GM21390 (cell line): Measurements from ENCODE around the gene PLA1A.
"Not testable (repeated sequence)": the region's sequence is repeated elsewhere in the genome, so short reads cannot be mapped to it uniquely, and the experiment has no call there.

ENCODE experiments used
- ATAC-seq: cut with Tn5 transposase; IDR thresholded peaks from one replicate; pipeline ENCODE4 v1.9.1; 2021; ENCODE audit not compliant: unreplicated experiment

The PLA1A gene

DNA sequence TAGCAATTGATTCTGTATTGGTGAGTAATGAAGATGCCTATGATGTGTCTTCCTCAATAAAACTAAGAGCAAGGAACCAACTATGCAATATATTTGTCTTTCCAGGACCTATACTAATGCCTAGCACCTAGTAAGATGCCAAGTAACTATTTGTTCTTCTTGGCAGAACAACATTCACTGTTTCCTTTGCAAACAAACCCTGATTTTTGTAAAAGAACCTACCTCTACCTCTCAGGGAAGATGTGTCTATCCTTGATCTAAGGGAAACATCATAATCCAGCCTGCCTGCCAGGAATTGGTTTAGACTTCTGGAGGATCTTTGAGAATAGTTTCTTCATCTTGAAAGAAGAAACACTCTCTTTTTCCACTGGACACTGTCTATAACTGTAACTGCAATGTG lies 22.2 kb upstream of the PLA1A start:
- no peak for ATAC-seq

DNA sequence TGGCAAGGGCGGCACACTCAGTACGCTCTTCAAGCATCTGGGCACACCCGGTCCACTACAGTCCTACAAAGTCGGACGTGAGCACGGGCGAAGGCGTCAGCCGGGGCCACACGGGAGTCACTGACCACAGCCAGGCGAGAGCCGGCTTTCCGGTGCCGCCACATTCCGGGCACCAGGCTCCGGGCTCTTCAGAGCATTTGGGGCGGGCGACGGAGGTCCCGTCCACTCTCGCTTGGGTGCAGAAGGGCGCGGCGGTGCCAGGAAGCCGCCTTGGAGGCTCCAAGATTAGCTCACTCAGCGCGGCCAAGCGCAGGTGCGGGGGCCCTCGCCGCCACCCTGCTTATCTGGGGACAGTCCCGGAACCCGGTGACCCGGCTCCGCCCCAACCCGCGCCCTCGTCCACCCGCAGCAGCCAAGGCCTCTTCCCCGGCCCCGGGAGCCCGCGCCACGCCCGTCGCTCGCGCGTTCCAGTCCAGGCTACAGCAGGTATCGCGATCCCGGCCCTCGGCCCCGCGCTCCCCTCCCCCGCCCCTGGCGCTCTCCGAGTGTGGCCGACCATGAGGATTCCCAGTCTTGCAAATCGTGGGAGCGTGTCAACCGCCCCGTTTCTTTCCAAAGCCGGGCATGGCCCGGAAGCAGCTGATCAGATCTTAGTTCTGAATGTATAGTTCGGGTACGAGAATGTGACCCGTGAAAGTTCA lies 18.2 kb upstream of the PLA1A start, which contains the start of gene ADPRH:
Gene ADPRH, plus strand, starts transcription at position 127 of the 701 bp plus-strand sequence. CDS start 2,678 bp downstream, outside the sequence.
- ATAC-seq, result peak; percentile 61

DNA sequence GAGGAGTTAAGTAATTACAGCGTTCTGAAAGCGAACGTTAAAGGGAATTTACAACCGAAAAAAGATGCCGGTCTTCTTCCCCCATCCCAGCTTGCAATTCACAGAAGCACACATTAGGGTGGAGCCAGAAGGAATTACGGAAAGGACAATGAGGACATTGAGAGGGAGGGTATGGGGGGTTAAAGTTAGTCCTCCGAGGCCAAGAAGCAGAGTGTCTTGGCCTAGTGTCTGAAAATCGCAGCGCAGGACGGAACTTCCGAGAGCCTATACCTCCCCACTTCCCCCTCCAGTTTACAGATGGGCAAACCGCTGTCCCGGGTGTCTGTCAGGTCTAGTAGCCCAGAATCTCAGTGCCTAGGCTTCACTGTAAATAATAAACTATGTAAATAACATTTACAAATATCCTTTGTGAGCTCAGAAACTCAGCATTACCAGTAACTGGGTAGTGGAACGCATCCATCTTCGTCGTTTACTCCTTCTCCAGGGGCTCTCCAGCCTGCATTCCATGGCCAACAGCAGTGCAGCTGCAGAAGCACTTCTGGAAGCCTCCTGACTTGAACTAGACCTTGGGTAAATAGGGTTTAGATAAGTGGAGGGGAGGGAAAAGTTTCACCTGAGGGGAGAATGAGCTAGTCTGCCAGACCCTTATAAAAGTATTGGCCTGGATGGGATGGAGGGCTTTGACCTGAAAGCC lies 17.5 kb upstream of the PLA1A start:
- peak; percentile 67 for ATAC-seq

DNA sequence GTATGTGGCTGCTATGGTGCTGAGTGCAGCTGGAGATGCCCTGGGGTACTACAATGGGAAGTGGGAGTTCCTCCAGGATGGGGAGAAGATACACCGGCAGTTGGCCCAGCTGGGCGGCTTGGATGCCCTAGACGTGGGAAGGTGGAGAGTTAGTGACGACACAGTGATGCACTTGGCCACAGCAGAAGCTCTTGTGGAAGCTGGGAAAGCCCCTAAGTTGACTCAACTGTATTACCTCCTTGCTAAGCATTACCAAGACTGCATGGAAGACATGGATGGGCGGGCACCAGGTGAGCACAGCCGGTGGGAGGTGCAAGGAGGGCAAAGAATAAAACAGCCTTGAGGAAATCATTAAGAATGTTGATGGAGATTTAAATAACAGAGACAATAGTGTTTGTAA lies 15.5 kb upstream of the PLA1A start:
- ATAC-seq, result no peak

DNA sequence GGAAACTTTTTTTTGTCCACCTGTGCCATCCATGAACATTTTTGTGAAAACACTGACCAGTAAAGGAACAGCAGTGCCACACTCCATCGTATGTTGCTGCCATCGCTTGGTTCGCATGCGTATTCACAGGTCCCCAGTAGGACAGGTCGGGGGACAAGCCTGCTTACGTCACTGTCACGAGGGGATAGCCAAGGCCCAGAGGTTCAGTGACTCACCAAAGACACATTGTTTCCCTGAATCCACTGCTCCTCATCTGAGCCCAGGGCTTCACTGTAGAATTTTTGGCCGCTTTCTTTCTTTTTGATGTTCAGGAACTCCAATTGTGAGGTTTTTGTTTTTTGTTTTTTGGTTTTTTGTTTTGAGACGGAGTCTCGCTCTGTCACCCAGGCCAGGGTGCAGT lies 12.5 kb upstream of the PLA1A start:
- no peak for ATAC-seq

DNA sequence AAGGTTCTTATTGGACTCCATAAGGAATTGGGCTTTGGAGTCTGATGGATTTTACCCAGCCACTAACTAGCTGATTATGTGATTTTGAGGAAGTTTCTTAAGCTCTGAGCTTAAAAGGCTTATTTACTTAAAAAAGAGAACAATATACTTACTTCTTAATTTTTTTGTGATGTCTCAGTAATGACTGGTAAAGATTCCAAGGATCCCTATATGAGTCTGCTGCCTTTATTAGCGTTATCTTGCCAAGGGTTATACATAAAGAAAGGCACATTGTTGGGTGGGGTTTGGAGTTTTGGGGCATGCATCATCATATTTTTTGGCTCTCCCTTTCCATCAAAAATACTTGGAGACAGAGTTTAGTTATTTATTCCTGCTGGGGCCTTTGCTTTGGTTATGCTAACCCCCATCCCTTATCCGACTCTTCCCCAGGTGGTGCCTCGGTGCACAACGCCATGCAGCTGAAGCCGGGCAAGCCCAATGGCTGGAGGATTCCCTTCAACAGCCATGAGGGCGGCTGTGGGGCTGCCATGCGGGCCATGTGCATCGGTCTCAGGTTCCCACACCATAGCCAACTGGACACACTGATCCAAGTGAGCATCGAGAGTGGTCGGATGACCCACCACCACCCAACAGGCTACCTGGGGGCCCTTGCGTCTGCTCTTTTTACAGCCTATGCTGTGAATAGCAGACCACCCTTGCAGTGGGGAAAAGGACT lies 11.7 kb upstream of the PLA1A start:
- no peak for ATAC-seq

DNA sequence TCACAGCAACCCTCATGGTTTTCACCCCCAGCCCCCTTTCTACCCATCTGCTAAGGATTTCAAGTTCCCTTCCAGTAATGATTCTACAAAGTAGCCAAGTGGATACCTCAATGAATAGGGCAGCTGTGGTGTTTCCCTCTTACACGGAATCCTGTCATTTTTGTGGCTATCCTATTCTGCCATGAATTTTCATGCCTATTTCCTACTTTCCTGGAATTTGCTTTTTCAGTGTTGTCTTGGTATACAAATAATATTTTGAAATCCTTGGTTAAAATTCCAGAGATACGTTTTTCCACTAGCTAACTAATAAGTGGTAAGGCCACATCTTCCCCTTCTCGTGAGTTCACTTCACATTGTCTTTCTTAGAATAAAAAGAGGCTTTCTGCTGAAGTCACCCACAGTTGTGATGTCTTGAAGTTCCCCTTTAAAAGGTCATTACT lies 10.9 kb upstream of the PLA1A start:
- no peak for ATAC-seq

DNA sequence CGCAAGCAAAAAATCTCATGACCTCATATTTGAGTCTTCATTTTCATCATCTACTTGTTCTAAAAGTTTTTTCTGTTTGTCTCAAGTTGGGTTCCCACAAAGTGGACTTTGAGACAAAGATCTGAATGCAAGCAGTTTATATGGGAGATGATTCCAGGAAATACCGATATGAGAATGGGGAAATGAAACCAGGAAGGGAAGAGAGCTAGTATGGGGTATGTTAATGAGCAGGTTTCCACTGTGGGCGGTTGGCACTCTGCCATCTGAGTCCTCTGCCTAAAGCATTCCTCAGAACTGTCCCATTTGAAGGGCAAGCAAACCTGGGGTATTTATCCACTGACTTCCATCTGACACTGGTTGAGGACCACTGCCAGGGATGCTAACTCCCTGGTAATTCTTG lies 9.6 kb upstream of the PLA1A start:
- ATAC-seq, result no peak

DNA sequence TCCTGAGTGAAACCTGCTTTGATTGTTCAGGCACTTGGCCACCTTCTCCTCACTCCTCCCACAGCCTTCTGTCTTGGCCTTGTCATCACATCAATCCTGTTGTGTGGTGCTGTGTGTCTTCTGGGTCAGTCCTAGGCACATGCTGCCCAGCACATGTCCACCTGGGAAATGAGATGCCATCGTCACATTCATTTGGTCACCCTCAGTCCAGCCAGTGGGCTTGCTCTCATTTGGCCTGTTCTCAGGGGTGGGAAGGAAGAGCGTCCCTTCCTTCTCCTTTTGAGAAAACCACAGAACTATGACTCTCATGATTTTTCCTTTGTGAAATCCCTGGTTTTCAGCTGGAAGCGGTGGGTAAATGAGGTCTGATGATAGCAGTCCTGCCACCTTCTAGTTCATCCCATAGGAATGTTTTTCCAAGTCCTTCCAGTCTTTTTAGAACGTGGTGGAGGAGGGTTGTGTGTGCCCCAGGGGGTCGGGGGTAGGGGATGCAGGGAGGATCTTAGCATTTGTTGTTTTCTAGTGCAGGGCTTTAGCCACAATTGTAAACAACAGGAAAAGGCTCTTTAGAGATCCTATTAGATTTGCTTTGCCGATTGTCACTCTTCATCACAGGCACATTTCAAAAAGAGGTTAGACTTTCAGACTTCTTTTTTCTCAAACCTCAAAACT lies 8.4 kb upstream of the PLA1A start:
- no peak for ATAC-seq

DNA sequence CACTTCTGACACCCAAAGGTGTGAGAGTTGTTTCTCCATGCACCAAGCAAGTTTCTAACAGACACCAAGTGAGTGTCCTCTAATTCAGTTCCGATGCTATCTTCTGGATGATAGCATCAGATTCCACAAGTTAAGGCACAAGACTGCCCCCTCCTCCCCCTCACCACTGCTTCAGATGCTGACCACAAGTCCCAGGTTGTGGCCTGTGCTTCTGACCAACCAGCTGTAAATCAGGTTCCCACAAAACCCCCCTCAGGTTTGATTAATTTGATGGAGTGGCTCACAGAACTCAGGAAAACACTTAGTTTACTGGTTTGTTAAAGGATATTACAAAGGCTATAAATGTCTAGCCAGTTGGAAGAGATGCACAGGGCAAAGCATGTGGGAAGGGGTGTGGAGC lies 7.0 kb upstream of the PLA1A start:
- no peak for ATAC-seq

DNA sequence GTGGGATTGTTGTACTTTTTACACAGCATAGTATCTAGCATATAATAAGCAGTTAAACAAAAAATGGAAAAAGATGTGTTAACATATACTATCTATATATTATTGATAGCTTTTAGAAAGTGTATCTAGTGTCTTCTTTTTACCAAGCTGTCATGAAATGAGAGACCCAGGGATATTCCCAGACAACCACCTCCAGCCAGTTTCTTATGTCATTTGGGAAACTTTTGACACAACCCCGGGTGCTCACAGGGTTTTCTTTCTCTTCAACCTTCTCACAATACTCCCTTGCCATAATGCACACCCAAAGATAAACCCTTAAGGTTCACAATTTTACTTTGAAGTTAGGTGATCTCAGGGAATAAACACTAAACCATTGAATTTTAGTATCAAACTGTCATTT lies 4.8 kb upstream of the PLA1A start:
- ATAC-seq, result no peak

DNA sequence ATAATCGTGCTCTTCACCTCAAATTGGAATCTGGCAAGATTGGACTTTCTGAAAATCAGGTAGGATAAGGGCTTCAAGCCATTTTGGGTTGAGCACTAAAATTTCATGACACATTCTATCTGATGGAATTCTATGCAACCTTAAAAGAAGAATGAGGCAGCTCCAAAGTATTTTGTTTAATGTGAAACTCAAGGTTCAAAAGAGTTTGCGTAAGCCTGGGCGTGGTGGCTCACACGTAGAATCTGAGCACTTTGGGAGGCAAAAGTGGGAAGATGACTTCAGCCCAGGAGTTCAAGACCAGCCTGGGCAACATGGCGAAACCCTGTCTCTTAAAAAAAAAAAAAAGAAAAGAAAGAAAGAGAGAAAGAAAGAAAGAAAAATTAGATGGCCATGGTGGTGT lies 3.6 kb upstream of the PLA1A start:
- no peak for ATAC-seq

DNA sequence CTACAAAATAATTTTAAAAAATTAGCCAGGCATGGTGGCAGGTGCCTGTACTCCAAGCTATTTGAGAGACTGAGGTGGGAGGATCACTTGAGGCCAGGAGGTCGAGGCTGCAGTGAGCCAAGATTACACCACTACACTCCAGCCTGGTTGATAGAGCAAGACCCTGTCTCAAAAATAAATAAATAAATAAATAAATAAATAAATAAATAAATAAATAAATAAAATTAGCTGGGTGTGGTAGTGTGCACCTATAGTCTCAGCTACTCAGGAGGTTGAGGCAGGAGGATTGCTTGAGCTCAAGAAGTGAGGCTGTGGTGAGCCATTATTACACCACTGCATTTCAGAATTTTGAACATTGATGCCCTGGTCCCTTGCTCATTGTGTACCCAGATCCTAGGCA lies 2.8 kb upstream of the PLA1A start:
- ATAC-seq, result not testable (repeated sequence)

DNA sequence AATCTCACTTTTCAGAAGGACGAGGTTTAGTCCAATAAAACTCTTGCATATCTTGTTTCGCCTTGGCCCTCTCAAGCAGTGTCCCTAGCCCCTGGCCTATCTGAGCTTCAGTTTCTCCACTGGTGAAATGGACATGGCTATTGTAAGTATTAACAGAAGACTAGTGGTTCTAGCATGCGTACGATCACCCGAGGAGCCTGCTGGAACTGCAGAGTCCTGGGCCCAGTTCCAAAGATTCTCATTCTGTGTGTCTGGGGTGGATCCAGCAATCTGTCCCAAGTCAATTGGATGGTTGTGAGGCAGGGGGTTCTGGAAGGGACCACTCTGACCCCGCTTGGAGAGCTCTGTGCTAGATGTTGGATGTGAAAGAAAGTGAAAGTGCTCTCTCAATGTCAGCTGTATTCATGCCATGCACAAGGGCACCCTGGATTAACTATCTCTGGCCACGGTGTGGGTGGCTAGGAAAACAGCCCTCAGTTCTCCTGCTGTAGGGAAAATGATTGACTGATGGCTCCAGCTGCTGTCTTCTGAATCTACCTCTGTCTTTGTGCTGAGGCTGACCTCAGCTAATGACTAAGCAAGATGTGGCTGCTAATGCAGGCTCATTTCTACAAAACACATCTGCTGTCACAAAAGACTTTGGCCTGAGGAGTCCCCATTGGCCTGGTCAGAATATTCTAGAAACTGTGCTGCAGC lies 1.9 kb upstream of the PLA1A start:
- no peak for ATAC-seq

DNA sequence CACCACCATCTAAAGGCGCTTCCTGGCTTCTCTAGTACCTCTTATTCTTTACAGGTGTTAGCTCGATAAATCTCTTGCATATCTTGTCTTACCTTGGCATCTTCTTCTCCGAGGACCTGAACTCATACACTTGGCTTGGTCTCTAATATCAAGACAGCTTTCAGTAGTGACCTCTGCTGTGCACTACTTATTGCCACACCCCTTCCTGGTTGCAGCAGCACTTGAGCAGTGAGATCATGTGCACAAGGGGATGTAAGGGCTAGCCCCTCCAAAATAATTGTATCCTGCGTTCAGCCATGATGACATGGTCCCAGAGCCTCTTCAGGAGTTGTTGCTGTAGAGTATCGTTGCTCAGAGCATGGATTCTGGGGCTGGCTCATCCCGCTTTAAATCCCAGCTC lies 1.3 kb upstream of the PLA1A start:
- ATAC-seq, result no peak

DNA sequence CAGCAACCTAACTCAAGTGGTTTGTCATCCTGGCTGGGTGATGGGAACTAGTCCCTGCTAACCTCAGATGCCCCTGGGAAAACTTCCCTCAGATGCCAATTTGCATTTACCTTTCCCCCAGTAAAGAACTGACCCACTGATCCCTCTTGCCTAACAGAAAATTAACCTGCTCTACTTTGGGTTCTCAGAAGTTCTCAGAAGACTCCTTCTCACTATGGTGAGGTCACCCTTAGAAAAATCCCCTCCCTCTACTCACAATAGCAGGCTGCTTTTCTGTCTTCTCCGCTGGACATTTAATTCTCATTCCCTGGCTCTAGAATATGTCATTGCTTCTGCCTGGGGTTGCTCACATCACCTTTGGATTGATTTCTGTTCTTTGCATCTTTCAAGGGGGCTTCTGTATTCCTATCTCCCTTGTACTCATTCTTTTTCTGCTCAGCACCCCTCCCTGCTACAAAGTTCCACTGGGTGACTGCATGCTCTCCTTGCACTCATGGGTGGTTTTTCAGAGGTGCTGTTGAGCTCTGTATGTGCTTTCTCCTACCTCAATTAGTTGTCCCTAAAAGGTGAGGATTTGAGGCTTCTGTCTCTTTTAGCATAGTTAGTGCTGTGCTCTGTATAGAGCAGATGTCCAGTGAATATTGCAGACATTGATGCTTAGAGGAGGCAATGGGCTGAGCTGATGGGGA lies 869 bp downstream of the PLA1A start:
- ATAC-seq, result peak; percentile 47

DNA sequence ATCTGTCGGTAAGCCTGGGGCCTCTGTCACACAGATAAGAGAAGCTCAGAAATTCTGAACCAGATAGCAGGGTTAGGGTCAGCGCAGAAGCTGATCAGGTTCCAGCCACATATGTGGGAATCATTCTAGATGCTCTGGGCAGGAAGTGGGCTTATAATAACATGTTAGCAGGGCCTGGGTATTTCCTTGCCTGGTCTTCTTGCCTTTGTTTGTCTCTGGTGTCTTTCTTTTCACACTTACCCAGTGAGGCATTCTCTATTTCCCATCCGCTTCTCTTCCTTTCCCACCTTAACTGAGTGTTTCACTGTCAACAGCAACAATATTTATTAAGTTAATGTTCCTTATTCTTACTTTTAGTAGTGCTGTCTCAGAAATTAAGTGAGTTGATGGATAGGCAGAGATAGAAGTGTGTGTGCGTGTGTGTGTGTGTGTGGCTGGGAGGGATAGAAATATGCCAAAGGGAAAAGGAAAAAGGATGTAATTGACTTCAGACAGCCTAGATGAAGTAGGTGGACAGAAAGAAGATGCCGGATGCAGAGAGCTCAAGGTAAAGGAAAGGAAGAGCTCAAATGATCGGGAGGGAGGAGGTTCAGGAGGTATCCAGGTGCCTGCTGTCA lies 2.0 kb downstream of the PLA1A start:
- no peak for ATAC-seq

DNA sequence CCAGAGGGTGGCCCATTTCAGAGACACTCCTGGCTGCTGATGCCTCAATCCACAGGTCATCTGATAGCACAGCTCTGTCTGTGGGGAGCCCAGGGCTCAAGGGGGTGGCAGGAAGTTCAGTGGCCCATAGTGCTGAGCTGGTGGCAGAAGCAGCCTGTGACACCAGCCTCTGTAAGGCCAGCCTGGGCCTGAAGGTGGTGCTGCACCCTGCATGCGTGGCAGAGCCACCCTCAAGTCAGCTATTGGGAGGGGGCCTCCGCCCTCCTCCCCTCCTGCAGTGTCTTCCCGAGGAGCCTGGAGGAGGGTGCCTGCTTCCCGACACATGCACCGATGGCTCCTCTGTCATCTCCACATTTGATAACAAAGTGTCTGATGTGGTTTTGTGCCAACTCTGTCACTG lies 3.0 kb downstream of the PLA1A start:
- ATAC-seq, result peak; percentile 61

DNA sequence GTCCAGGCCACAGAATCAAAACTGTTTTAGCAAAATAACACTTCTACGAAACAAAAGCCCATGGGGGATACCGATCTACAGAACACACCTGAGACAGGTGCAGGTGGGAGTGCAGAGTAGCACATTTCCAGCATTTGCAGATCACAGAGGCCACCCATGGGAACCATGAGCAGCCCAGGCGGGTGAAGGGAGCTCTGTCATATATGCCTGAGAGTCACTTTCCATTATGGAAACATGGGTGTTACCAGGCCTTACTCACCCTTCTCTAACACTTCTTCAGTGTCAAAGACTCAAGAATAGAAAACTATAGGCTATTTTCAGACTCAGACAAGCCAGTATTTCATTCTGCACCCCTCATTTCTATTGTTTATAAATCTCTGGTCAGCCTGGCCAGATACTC lies 3.5 kb downstream of the PLA1A start:
- ATAC-seq, result no peak

DNA sequence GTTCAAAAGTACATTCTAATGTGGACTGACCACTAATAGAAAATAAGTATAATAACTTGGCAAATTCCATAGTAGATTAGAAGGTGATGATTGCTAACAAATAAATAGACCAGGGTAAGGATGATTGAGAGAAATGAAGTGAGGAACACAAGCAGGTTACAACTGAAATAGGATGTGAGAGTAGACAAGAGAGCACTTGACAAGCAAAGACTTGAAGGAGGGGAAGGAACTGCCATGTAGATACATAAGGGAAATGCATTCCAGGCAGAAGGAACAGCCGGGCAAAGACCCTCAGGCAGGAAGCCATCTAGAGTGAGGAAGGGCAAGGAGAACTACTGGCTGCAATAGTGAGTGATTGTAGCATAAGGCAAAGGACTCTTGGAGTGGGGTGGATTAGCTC lies 5.0 kb downstream of the PLA1A start:
- no peak for ATAC-seq
